Spleen (tissue), 7 donors: ENCODE results near the gene ACSL1.

Experiments used
- CTCF ChIP-seq, 11 experiments: fragments of 200-600 bp in 7 of 11; fragments of 450-650 bp in 4 of 11; sonication (generic) in 4 of 11; IDR thresholded peaks in 8 of 11; conservative IDR thresholded peaks in 3 of 11; 1 replicate in 7 of 11; 2 replicates in 4 of 11; pipeline versions ENCODE4 v1.4.0 to v1.8.0; 2016 to 2021; ENCODE audit warnings: antibody characterized with exemption in 11 of 11, inconsistent platforms in 4 of 11, mild to moderate bottlenecking in 1 of 11
- POLR2A ChIP-seq, 3 donors: fragments of 450-650 bp; IDR thresholded peaks; one replicate each; pipeline ENCODE4 v1.5.1; 2017; ENCODE audit warnings: antibody characterized with exemption in 3 of 3, mild to moderate bottlenecking in 1 of 3
- donor health status: DM: no; HTN: no; CAD: no; lungs with moderate emphysema.
- donor health status: DM: no; HTN: no; CAD: no.
- donor health status: DM: no; HTN: no; CAD: no.

- TF ChIP-seq CTCF (IDR thresholded peaks at IDR 0.05 in 8 of 11, conservative IDR thresholded peaks at IDR 0.05 in 3 of 11) (no peak), POLR2A (IDR thresholded peaks at IDR 0.05) (no peak)
These were observed 6.0 kb downstream of the ACSL1 start for GRCh38 chr4:184819786-184820185.
